22Rv1 (cell line): ENCODE results near the gene BMERB1.

Experiments
- ZFX ChIP-seq: fragments of 450-650 bp; IDR thresholded peaks from 2 replicates; pipeline ENCODE4 v1.6.1; 2017; ENCODE audit warnings: antibody characterized with exemption, borderline replicate concordance
- TF ChIP-seq, protein P1 (sequence below): fragments of 450-650 bp; IDR thresholded peaks from 2 replicates; pipeline ENCODE4 v1.5.1; 2017; ENCODE audit warnings: mild to moderate bottlenecking

GRCh38 chr16:15415511-15415985 is 18.8 kb upstream of the BMERB1 start:
- TF ChIP-seq, protein P1, sequence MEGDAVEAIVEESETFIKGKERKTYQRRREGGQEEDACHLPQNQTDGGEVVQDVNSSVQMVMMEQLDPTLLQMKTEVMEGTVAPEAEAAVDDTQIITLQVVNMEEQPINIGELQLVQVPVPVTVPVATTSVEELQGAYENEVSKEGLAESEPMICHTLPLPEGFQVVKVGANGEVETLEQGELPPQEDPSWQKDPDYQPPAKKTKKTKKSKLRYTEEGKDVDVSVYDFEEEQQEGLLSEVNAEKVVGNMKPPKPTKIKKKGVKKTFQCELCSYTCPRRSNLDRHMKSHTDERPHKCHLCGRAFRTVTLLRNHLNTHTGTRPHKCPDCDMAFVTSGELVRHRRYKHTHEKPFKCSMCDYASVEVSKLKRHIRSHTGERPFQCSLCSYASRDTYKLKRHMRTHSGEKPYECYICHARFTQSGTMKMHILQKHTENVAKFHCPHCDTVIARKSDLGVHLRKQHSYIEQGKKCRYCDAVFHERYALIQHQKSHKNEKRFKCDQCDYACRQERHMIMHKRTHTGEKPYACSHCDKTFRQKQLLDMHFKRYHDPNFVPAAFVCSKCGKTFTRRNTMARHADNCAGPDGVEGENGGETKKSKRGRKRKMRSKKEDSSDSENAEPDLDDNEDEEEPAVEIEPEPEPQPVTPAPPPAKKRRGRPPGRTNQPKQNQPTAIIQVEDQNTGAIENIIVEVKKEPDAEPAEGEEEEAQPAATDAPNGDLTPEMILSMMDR, result no peak
- TF ChIP-seq ZFX, result no peak
